KMS-11 (cell line): ENCODE data around the gene IER2.
"Not testable (repeated sequence)": the region's sequence is repeated elsewhere in the genome, so short reads cannot be mapped to it uniquely, and the experiment has no call there.

Experiments
- H2AFZ ChIP-seq: fragments of 200-600 bp; sonication (generic); 2 replicates; pipeline ENCODE4 v1.6.1; 2016; ENCODE audit warnings: antibody characterized with exemption, mixed run types, low read depth
- H3K27ac ChIP-seq: fragments of 200-600 bp; sonication (generic); 2 replicates; pipeline ENCODE4 v1.6.1; 2016; ENCODE audit warnings: mild to moderate bottlenecking, mixed run types
- H3K27me3 ChIP-seq: fragments of 200-600 bp; sonication (generic); 2 replicates; pipeline ENCODE4 v1.6.1; 2017; ENCODE audit warnings: mild to moderate bottlenecking, low read depth, mixed run types, moderate library complexity; ENCODE audit not compliant: insufficient read depth
- H3K36me3 ChIP-seq: fragments of 200-600 bp; sonication (generic); 2 replicates; pipeline ENCODE4 v1.6.1; 2017; ENCODE audit warnings: mild to moderate bottlenecking, mixed run types; ENCODE audit not compliant: insufficient read depth
- H3K4me1 ChIP-seq: fragments of 200-600 bp; sonication (generic); 2 replicates; pipeline ENCODE4 v1.6.1; 2016; ENCODE audit warnings: mild to moderate bottlenecking, low read depth, mixed run types; ENCODE audit not compliant: poor library complexity, severe bottlenecking
- H3K4me2 ChIP-seq: fragments of 200-600 bp; sonication (generic); 2 replicates; pipeline ENCODE4 v1.7.0; 2016; ENCODE audit warnings: mild to moderate bottlenecking, mixed run types
- H3K4me3 ChIP-seq: fragments of 200-600 bp; sonication (generic); IDR thresholded peaks from 2 replicates; pipeline ENCODE4 v1.6.1; 2017; ENCODE audit warnings: low read depth, low read length, mixed read lengths; ENCODE audit not compliant: insufficient read depth
- H3K79me2 ChIP-seq: fragments of 200-600 bp; sonication (generic); 2 replicates; pipeline ENCODE4 v1.6.1; 2016; ENCODE audit warnings: low read depth, mixed run types; ENCODE audit not compliant: insufficient read depth
- H3K9ac ChIP-seq: fragments of 200-600 bp; sonication (generic); 2 replicates; pipeline ENCODE4 v1.6.1; 2016; ENCODE audit warnings: mild to moderate bottlenecking, mixed run types
- H4K20me1 ChIP-seq: fragments of 200-600 bp; sonication (generic); 2 replicates; pipeline ENCODE4 v1.6.1; 2016; ENCODE audit warnings: mild to moderate bottlenecking, mixed run types; ENCODE audit not compliant: insufficient read depth
- TF ChIP-seq, protein P1 (sequence below): fragments of 200-600 bp; sonication (generic); conservative IDR thresholded peaks from 2 replicates; pipeline ENCODE4 v1.6.1; 2017; ENCODE audit warnings: low read depth, mild to moderate bottlenecking, antibody characterized with exemption, low read length, moderate library complexity, mixed read lengths

Gene IER2

DNA sequence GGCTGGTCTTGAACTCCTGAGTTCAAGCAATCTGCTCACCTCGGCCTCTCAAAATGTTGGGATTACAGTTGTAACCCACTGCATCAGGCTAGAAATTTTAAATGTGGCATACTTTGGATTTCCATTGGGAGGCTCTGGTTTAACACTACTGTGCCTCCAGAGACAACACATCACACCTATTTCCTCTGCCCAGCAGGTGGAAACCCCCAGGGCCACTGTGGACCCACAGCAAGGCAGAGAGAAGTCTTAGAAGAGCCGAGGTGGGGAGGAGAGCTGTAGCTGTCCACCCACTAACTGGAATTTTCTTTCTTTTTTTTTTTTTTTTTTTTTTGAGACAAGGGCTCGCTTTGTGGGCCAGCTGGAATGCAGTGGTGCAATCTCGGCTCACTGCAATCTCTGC, 39.4 kb downstream of the IER2 start:
- H3K4me1 ChIP-seq: peaks cover 6% of the 10 kb centered on the region
- H3K27ac ChIP-seq: no peak overlapping the region
- no peaks in the 10 kb centered on the region for H4K20me1 ChIP-seq
- H3K27me3 ChIP-seq: peaks cover 28% of the 10 kb centered on the region; the same call in 1 of the 2 replicates
- no peak overlapping the region for H3K4me3 ChIP-seq
- no peaks in the 10 kb centered on the region for H3K36me3 ChIP-seq
- H3K79me2 ChIP-seq: no peaks in the 10 kb centered on the region
- H2AFZ ChIP-seq: no peak overlapping the region
- TF ChIP-seq, protein P1, sequence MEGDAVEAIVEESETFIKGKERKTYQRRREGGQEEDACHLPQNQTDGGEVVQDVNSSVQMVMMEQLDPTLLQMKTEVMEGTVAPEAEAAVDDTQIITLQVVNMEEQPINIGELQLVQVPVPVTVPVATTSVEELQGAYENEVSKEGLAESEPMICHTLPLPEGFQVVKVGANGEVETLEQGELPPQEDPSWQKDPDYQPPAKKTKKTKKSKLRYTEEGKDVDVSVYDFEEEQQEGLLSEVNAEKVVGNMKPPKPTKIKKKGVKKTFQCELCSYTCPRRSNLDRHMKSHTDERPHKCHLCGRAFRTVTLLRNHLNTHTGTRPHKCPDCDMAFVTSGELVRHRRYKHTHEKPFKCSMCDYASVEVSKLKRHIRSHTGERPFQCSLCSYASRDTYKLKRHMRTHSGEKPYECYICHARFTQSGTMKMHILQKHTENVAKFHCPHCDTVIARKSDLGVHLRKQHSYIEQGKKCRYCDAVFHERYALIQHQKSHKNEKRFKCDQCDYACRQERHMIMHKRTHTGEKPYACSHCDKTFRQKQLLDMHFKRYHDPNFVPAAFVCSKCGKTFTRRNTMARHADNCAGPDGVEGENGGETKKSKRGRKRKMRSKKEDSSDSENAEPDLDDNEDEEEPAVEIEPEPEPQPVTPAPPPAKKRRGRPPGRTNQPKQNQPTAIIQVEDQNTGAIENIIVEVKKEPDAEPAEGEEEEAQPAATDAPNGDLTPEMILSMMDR: no peak
- H3K4me2 ChIP-seq: no peak overlapping the region
- no peak overlapping the region for H3K9ac ChIP-seq

DNA sequence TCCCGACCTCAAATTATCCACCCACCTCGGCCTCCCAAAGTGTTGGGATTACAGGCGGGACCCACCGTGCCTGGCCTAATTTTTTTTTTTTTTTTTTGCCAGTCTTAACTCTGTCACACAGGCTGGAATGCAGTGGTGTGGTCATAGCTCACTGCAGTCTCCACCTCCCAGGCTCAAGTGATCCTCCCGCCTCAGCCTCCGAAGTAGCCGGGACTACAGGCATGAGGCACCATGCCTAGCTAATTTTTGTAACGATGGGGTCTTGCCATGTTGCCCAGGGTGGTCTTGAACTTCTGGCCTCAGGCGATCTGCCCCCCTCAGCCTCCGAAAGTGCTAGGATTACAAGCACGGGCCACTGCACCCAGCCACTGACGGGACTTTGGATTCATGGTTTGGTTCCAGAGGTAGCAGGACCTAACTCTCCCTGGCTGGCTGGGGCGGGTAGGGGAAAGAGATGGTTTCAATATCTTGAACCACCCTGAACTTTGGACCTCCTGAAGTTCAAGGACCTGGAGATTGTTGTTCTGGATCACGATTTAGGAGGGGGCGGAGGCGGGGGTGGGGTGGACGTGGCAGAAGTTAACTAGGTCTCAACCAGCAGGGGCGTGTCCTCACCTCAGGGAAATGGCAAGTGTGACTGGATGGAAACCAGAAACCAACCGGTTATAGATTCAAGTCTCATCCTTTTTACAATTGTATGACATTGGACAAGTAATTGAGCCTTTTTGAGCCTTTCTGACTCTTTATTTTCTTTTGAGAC, 40.8 kb downstream of the IER2 start:
- H3K79me2 ChIP-seq: no peaks in the 10 kb centered on the region
- no peak overlapping the region for H2AFZ ChIP-seq
- H3K4me3 ChIP-seq: no peak overlapping the region
- H3K27ac ChIP-seq: no peak overlapping the region
- TF ChIP-seq, protein P1: no peak
- H3K4me2 ChIP-seq: no peak overlapping the region
- H3K4me1 ChIP-seq: peaks cover 6% of the 10 kb centered on the region
- no peak overlapping the region for H3K9ac ChIP-seq
- no peaks in the 10 kb centered on the region for H4K20me1 ChIP-seq
- peaks cover 28% of the 10 kb centered on the region; the same call in 1 of the 2 replicates for H3K27me3 ChIP-seq
- H3K36me3 ChIP-seq: no peaks in the 10 kb centered on the region

DNA sequence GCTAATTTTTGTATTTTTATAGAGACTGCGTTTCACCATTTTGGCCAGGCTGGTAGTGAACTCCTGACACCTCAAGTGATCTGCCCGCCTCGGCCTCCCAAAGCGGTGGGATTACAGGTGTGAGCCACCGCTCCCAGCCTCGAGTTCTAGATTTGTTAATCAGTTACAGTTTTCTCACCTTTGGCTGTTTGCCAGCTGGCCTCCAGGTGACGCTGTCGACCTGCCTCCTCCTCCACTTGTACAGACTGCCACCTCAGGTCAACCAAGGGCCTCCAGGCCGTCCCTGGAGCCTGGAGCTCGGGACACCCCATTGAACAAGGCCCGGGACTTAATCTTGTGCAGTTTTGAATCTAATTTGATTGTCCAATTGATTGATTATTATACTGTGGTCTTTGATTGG, 45.5 kb downstream of the IER2 start:
- Histone ChIP-seq H3K27me3 (peaks cover 26% of the 10 kb centered on the region; the same call in 1 of the 2 replicates), H3K4me2 (no peak overlapping the region), H3K36me3 (no peaks in the 10 kb centered on the region), H3K79me2 (no peaks in the 10 kb centered on the region), H3K4me3 (no peak overlapping the region), H4K20me1 (no peaks in the 10 kb centered on the region), H2AFZ (no peak overlapping the region), H3K4me1 (peaks cover 6% of the 10 kb centered on the region), H3K9ac (no peak overlapping the region), H3K27ac (no peak overlapping the region)
- TF ChIP-seq, protein P1: peak; percentile 42; the same call in 1 of the 2 replicates

DNA sequence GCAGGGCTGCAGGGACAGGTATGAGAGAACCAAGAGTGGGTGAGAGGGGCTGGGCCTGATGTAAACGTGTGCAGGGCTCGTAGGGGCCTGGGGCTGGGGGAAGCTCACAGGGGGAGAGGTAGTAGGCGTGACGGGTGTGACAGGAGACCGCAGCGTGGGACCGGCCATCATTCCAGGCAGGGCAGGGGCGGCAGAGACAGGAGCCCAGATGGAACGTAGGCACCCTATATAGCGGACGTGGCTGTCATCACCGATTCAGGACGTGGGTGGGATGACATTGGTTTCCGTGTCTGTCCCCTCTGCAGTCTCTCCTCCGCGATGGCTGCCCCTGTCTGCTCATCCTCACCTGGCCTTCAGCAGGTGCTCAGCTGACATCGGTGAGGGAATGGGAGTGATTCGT, 48.4 kb downstream of the IER2 start:
- Histone ChIP-seq H3K9ac (no peak overlapping the region), H4K20me1 (no peaks in the 10 kb centered on the region), H2AFZ (no peak overlapping the region), H3K27ac (no peak overlapping the region), H3K36me3 (no peaks in the 10 kb centered on the region), H3K4me2 (no peak overlapping the region), H3K4me1 (peaks cover 6% of the 10 kb centered on the region), H3K27me3 (peaks cover 29% of the 10 kb centered on the region), H3K4me3 (no peak overlapping the region), H3K79me2 (no peaks in the 10 kb centered on the region)
- TF ChIP-seq, protein P1: no peak

DNA sequence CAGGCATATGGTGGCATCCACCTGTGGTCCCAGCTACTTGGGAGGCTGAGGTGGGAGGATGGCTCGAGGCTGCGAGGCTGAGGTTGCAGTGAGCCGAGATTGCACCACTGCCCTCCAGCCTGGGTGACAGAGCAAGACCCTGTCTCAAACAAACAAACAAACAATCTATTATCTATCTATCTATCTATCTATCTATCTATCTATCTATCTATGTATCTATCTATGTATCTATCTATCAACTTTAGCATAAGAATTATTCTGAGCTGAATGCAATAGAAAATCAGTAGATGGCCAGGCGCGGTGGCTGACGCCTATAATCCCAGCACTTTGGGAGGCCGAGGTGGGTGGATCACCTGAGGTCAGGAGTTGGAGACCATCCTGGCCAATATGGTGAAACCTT, 51.9 kb downstream of the IER2 start:
- not testable (repeated sequence) for H3K9ac ChIP-seq, H3K4me2 ChIP-seq, H3K27ac ChIP-seq, H3K79me2 ChIP-seq, H3K4me1 ChIP-seq, H2AFZ ChIP-seq, H4K20me1 ChIP-seq, H3K36me3 ChIP-seq, H3K4me3 ChIP-seq
- H3K27me3 ChIP-seq: peaks cover 49% of the 10 kb centered on the region
